ENCODE results near the gene INF2.
"Not testable (repeated sequence)": the region's sequence is repeated elsewhere in the genome, so short reads cannot be mapped to it uniquely, and the experiment has no call there.

Gene INF2

GRCh38 chr14:104662472-104662871 is 26.9 kb upstream of the INF2 start:
- peaks cover 21% of the 10 kb centered on the region for H3K4me1 Mint-ChIP-seq (ENCODE audit: low read depth)
- H3K36me3 Mint-ChIP-seq (ENCODE audit: low read depth); H3K9me3 Mint-ChIP-seq; H3K4me3 Mint-ChIP-seq; H3K27ac Mint-ChIP-seq: not testable (repeated sequence)
- H3K27me3 Mint-ChIP-seq (ENCODE audit: low read depth), result peaks cover 42% of the 10 kb centered on the region

- Mint-ChIP-seq H3K9me3 (peaks cover 4% of the 10 kb centered on the region), H3K27ac (peak overlapping the region; percentile 6), H3K27me3 (ENCODE audit: low read depth) (peaks cover 36% of the 10 kb centered on the region), H3K4me3 (no peak overlapping the region), H3K4me1 (ENCODE audit: low read depth) (peaks cover 17% of the 10 kb centered on the region), H3K36me3 (ENCODE audit: low read depth) (peaks cover 4% of the 10 kb centered on the region)
Observed at GRCh38 chr14:104664107-104664506, 25.3 kb upstream of the INF2 start.

- H3K9me3 Mint-ChIP-seq, result peaks cover 4% of the 10 kb centered on the region
- H3K36me3 Mint-ChIP-seq (ENCODE audit: low read depth), result peaks cover 4% of the 10 kb centered on the region
- peaks cover 36% of the 10 kb centered on the region for H3K27me3 Mint-ChIP-seq (ENCODE audit: low read depth)
- peaks cover 17% of the 10 kb centered on the region for H3K4me1 Mint-ChIP-seq (ENCODE audit: low read depth)
- peak overlapping the region; percentile 6 for H3K27ac Mint-ChIP-seq
- H3K4me3 Mint-ChIP-seq, result no peak overlapping the region
Observed at GRCh38 chr14:104664588-104664987, 24.8 kb upstream of the INF2 start.

GRCh38 chr14:104665114-104665656 is 24.2 kb upstream of the INF2 start:
- Mint-ChIP-seq H3K4me1 (ENCODE audit: low read depth) (peaks cover 17% of the 10 kb centered on the region), H3K27me3 (ENCODE audit: low read depth) (peaks cover 36% of the 10 kb centered on the region), H3K36me3 (ENCODE audit: low read depth) (peaks cover 4% of the 10 kb centered on the region), H3K4me3 (no peak overlapping the region), H3K9me3 (peaks cover 4% of the 10 kb centered on the region), H3K27ac (peak overlapping the region; percentile 50)

- peaks cover 17% of the 10 kb centered on the region for H3K4me1 Mint-ChIP-seq (ENCODE audit: low read depth)
- H3K27me3 Mint-ChIP-seq (ENCODE audit: low read depth), result peaks cover 36% of the 10 kb centered on the region
- H3K9me3 Mint-ChIP-seq, result peaks cover 4% of the 10 kb centered on the region
- no peak overlapping the region for H3K27ac Mint-ChIP-seq
- H3K4me3 Mint-ChIP-seq, result no peak overlapping the region
- peaks cover 4% of the 10 kb centered on the region for H3K36me3 Mint-ChIP-seq (ENCODE audit: low read depth)
Observed at GRCh38 chr14:104665657-104666522, 23.5 kb upstream of the INF2 start.

GRCh38 chr14:104666523-104666895 is 22.9 kb upstream of the INF2 start:
- H3K36me3 Mint-ChIP-seq (ENCODE audit: low read depth); H3K4me3 Mint-ChIP-seq; H3K9me3 Mint-ChIP-seq; H3K27ac Mint-ChIP-seq: not testable (repeated sequence)
- peaks cover 36% of the 10 kb centered on the region for H3K27me3 Mint-ChIP-seq (ENCODE audit: low read depth)
- peaks cover 17% of the 10 kb centered on the region for H3K4me1 Mint-ChIP-seq (ENCODE audit: low read depth)

- peaks cover 4% of the 10 kb centered on the region for H3K36me3 Mint-ChIP-seq (ENCODE audit: low read depth)
- H3K4me1 Mint-ChIP-seq (ENCODE audit: low read depth), result peaks cover 17% of the 10 kb centered on the region
- peaks cover 34% of the 10 kb centered on the region for H3K27me3 Mint-ChIP-seq (ENCODE audit: low read depth)
- H3K9me3 Mint-ChIP-seq, result no peaks in the 10 kb centered on the region
- no peak overlapping the region for H3K4me3 Mint-ChIP-seq
- no peak overlapping the region for H3K27ac Mint-ChIP-seq
Observed at GRCh38 chr14:104666981-104667380, 22.4 kb upstream of the INF2 start.

- Mint-ChIP-seq H3K4me3 (no peak overlapping the region), H3K9me3 (no peaks in the 10 kb centered on the region), H3K4me1 (ENCODE audit: low read depth) (peaks cover 18% of the 10 kb centered on the region), H3K27me3 (ENCODE audit: low read depth) (peaks cover 29% of the 10 kb centered on the region), H3K27ac (no peak overlapping the region), H3K36me3 (ENCODE audit: low read depth) (peaks cover 4% of the 10 kb centered on the region)
Observed at GRCh38 chr14:104669697-104670096, 19.7 kb upstream of the INF2 start.

- H3K36me3 Mint-ChIP-seq (ENCODE audit: low read depth); H3K9me3 Mint-ChIP-seq; H3K27ac Mint-ChIP-seq; H3K4me3 Mint-ChIP-seq: not testable (repeated sequence)
- Mint-ChIP-seq H3K4me1 (ENCODE audit: low read depth) (peaks cover 11% of the 10 kb centered on the region), H3K27me3 (ENCODE audit: low read depth) (peaks cover 31% of the 10 kb centered on the region)
Observed at GRCh38 chr14:104671330-104671977, 18.0 kb upstream of the INF2 start.

GRCh38 chr14:104672119-104672518 is 17.3 kb upstream of the INF2 start:
- H3K36me3 Mint-ChIP-seq (ENCODE audit: low read depth); H3K4me3 Mint-ChIP-seq; H3K27ac Mint-ChIP-seq; H3K9me3 Mint-ChIP-seq: not testable (repeated sequence)
- Mint-ChIP-seq H3K27me3 (ENCODE audit: low read depth) (peaks cover 30% of the 10 kb centered on the region), H3K4me1 (ENCODE audit: low read depth) (peaks cover 14% of the 10 kb centered on the region)

GRCh38 chr14:104673481-104673880 is 15.9 kb upstream of the INF2 start:
- Mint-ChIP-seq H3K4me1 (ENCODE audit: low read depth) (peaks cover 16% of the 10 kb centered on the region), H3K36me3 (ENCODE audit: low read depth) (no peaks in the 10 kb centered on the region), H3K27ac (no peak overlapping the region), H3K9me3 (no peaks in the 10 kb centered on the region), H3K4me3 (no peak overlapping the region), H3K27me3 (ENCODE audit: low read depth) (peaks cover 25% of the 10 kb centered on the region)

- Mint-ChIP-seq H3K27ac (peak overlapping the region; percentile 18), H3K9me3 (no peaks in the 10 kb centered on the region), H3K36me3 (ENCODE audit: low read depth) (no peaks in the 10 kb centered on the region), H3K4me1 (ENCODE audit: low read depth) (peaks cover 16% of the 10 kb centered on the region), H3K27me3 (ENCODE audit: low read depth) (peaks cover 25% of the 10 kb centered on the region), H3K4me3 (no peak overlapping the region)
Observed at GRCh38 chr14:104675447-104675846, 14.0 kb upstream of the INF2 start.

- H3K4me1 Mint-ChIP-seq (ENCODE audit: low read depth), result peaks cover 16% of the 10 kb centered on the region
- H3K4me3 Mint-ChIP-seq, result no peak overlapping the region
- H3K36me3 Mint-ChIP-seq (ENCODE audit: low read depth), result no peaks in the 10 kb centered on the region
- H3K27me3 Mint-ChIP-seq (ENCODE audit: low read depth), result peaks cover 20% of the 10 kb centered on the region
- no peaks in the 10 kb centered on the region for H3K9me3 Mint-ChIP-seq
- H3K27ac Mint-ChIP-seq, result no peak overlapping the region
Observed at GRCh38 chr14:104676130-104676693, 13.2 kb upstream of the INF2 start.

- peaks cover 16% of the 10 kb centered on the region for H3K27me3 Mint-ChIP-seq (ENCODE audit: low read depth)
- no peaks in the 10 kb centered on the region for H3K9me3 Mint-ChIP-seq
- peak overlapping the region; percentile 57 for H3K27ac Mint-ChIP-seq
- no peaks in the 10 kb centered on the region for H3K36me3 Mint-ChIP-seq (ENCODE audit: low read depth)
- peak overlapping the region; percentile 54 for H3K4me3 Mint-ChIP-seq
- H3K4me1 Mint-ChIP-seq (ENCODE audit: low read depth), result peaks cover 16% of the 10 kb centered on the region
Observed at GRCh38 chr14:104676694-104677511, 12.5 kb upstream of the INF2 start.
